HepG2 (cell line): ENCODE measurements around the gene NEK9. TPM values are rescaled to one million over a fixed set of nuclear protein-coding genes. Genes with fewer than 3 reads are reported as not detected.
A peak's percentile ranks its signal among the peaks of the same experiment; 100 is the strongest.
"Not testable (repeated sequence)": the region's sequence is repeated elsewhere in the genome, so short reads cannot be mapped to it uniquely, and the experiment has no call there.

ENCODE experiments used
- ATAC-seq: fragments of 200-7000 bp; cut with Tn5 transposase; 3 replicates; pipeline ENCODE4 v1.9.1; 2020; ENCODE audit warnings: mild to moderate bottlenecking, moderate library complexity
- BruUV-seq: library from RNA; stranded (reverse); fragments of 400-500 nt; replicated peaks from 2 replicates; lab custom pipeline; 2021; lab: Mats Ljungman, UMichigan
- CTCF ChIA-PET: fragments of 300-600 bp; formaldehyde crosslinking; extraction: SDS; loops from one replicate; lab custom pipeline; 2021; ENCODE audit warnings: low total read pairs, inconsistent platforms, low intra/inter-chr PET ratio; lab: Yijun Ruan, JAX
- POLR2A ChIA-PET: fragments of 350-600 bp; sonication (Branson Sonifier 250); formaldehyde crosslinking; loops from one replicate; lab custom pipeline; 2020; ENCODE audit warnings: antibody characterized with exemption, inconsistent platforms; lab: Yijun Ruan, JAX
- DNase-seq: peaks from one replicate; pipeline ENCODE4 v3.0.0-alpha.2; 2015; ENCODE audit warnings: low spot score
- FAIRE-seq: peaks from 3 replicates; lab custom pipeline; 2011; peaks lifted over from hg19 to GRCh38; lab: Jason Lieb, UNC
- H2AFZ ChIP-seq: one replicate; pipeline ENCODE4 v1.6.1; 2011; ENCODE audit warnings: low read length, inconsistent platforms
- H3K27ac ChIP-seq: fragments of 300-600 bp; 3 replicates; pipeline ENCODE4 v1.8.0; 2011; ENCODE audit warnings: mixed run types, mild to moderate bottlenecking, mixed read lengths, low read length, inconsistent platforms; ENCODE audit not compliant: insufficient read depth; ENCODE audit errors: extremely low read length
- H3K27me3 ChIP-seq, 2 experiments: fragments of 200-600 bp in 1 of 2; 2 replicates in 1 of 2; 3 replicates in 1 of 2; pipeline versions ENCODE4 v1.6.0 to v1.8.0; 2011; ENCODE audit warnings: low read length in 2 of 2, mild to moderate bottlenecking in 2 of 2, moderate library complexity in 2 of 2, inconsistent platforms in 1 of 2; ENCODE audit not compliant: insufficient read depth in 2 of 2, control insufficient read depth in 1 of 2
- H3K36me3 ChIP-seq, 2 experiments: fragments of 200-600 bp in 1 of 2; replicated peaks in 1 of 2; 2 replicates in 1 of 2; 3 replicates in 1 of 2; pipeline versions ENCODE4 v1.5.1 to v1.8.0; 2011; ENCODE audit warnings: low read length in 2 of 2, inconsistent platforms in 1 of 2; ENCODE audit not compliant: insufficient read depth in 2 of 2, control insufficient read depth in 1 of 2
- H3K4me1 ChIP-seq: 2 replicates; pipeline ENCODE4 v1.5.1; 2012; ENCODE audit warnings: low read length, inconsistent platforms; ENCODE audit not compliant: insufficient read depth
- H3K4me2 ChIP-seq: 2 replicates; pipeline ENCODE4 v1.6.0; 2011; ENCODE audit warnings: low read depth, low read length, inconsistent platforms
- H3K4me3 ChIP-seq, 3 experiments: fragments of 200-600 bp in 1 of 3; sonication (generic), shearing (Covaris generic) in 1 of 3; replicated peaks in 1 of 3; 2 replicates each; pipeline ENCODE4 v1.5.1; 2011 to 2016; ENCODE audit warnings: low read length in 3 of 3, inconsistent platforms in 2 of 3, low read depth in 2 of 3, mild to moderate bottlenecking in 2 of 3, control low read depth in 1 of 3, mixed read lengths in 1 of 3; ENCODE audit not compliant: insufficient read depth in 1 of 3
- H3K79me2 ChIP-seq: one replicate; pipeline ENCODE4 v1.6.1; 2011; ENCODE audit warnings: low read length, inconsistent platforms; ENCODE audit not compliant: insufficient read depth
- H3K9ac ChIP-seq: 2 replicates; pipeline ENCODE4 v1.6.0; 2011; ENCODE audit warnings: mild to moderate bottlenecking, low read depth, low read length, inconsistent platforms; ENCODE audit not compliant: insufficient read depth
- H3K9me3 ChIP-seq: 2 replicates; pipeline ENCODE4 v1.5.1; 2012; ENCODE audit warnings: mild to moderate bottlenecking, low read length
- H4K20me1 ChIP-seq: 2 replicates; pipeline ENCODE4 v1.6.0; 2011; ENCODE audit warnings: inconsistent platforms, mild to moderate bottlenecking, low read length, moderate library complexity; ENCODE audit not compliant: insufficient read depth
- DBP ChIP-seq: sonication (generic); formaldehyde crosslinking; IDR thresholded peaks from 2 replicates; pipeline ENCODE4 v1.4.0; 2020; ENCODE audit warnings: missing genetic modification reagents; ENCODE audit errors: not compliant biosample characterization
- E2F2 ChIP-seq: sonication (generic); formaldehyde crosslinking; IDR thresholded peaks from 2 replicates; pipeline ENCODE4 v1.4.0; 2020; ENCODE audit warnings: missing genetic modification reagents, borderline replicate concordance
- PRDM10 ChIP-seq: sonication (generic); formaldehyde crosslinking; IDR thresholded peaks from 2 replicates; pipeline ENCODE4 v1.4.0; 2020; ENCODE audit warnings: low read depth, missing genetic modification reagents
- ZNF563 ChIP-seq: sonication (generic); formaldehyde crosslinking; IDR thresholded peaks from 2 replicates; pipeline ENCODE4 v1.8.0; 2022; ENCODE audit warnings: mild to moderate bottlenecking, moderate library complexity, missing genetic modification reagents
- WGBS: methylation state at CpG from one replicate; pipeline ENCODE4 v1.1.6; 2017; ENCODE audit warnings: low lambda C conversion rate; 5-methylcytosine and 5-hydroxymethylcytosine counted together
- in situ Hi-C: cut with HindIII; loops from 2 replicates; pipeline ENCODE4 v1.10.0; 2017; ENCODE audit warnings: low pct_unique_long_range_greater_than_20kb; ENCODE audit not compliant: extremely low pct_ligation_motif_present
- intact Hi-C: fragments of 100-400 bp; cut with micrococcal nuclease; formaldehyde crosslinking; loops from one replicate; pipeline ENCODE4 v1.10.0; 2022; ENCODE audit not compliant: unreplicated experiment
- polyA plus RNA-seq, 8 experiments: library from polyadenylated mRNA; depleted of rRNA in 3 of 8; stranded (reverse) in 7 of 8; unstranded in 1 of 8; fragments of >200 nt; fragmentation: Illumina TruSeq in 4 of 8; extraction: Trizol in 4 of 8; gene quantifications; 2 replicates each; pipeline versions ENCODE4 v1.2.1 to v1.2.3, GENCODE V29; 2011 to 2016; ENCODE audit warnings: low read depth in 4 of 8, missing spikeins in 1 of 8, mixed read lengths in 1 of 8; ENCODE audit not compliant: insufficient read depth in 1 of 8
- total RNA-seq, 5 experiments: library from RNA; depleted of rRNA; stranded (reverse); fragments of >200 nt; fragmentation: Illumina TruSeq; extraction: Trizol; gene quantifications; 2 replicates each; pipeline ENCODE4 v1.2.3, GENCODE V29; 2016; ENCODE audit warnings: low read depth in 1 of 5

The NEK9 gene
- total and polyA plus RNA-seq, 2 of the 13 experiments (the other 11 are each of a cell fraction or from before 2014, with no cell fraction given) = 16.5 to 27.3 TPM

GRCh38 chr14:75151851-75152250, 25.0 kb upstream of the NEK9 start:
- WGBS = 90% methylated on average over 1 of the region's 1 CpG
- no peak for FAIRE-seq

GRCh38 chr14:75150637-75151036, 23.8 kb upstream of the NEK9 start:
- FAIRE-seq, H3K4me2 ChIP-seq, H3K9ac ChIP-seq, CTCF ChIA-PET, BruUV-seq, H3K27ac ChIP-seq, POLR2A ChIA-PET, in situ Hi-C loops: not testable (repeated sequence)
- Histone ChIP-seq H3K4me1 (peaks cover 69% of the 10 kb centered on the region), H3K36me3 (peaks cover 0 to 32% of the 10 kb centered on the region in 2 experiments), H3K79me2 (peaks cover 42% of the 10 kb centered on the region)
- WGBS = 81% methylated on average over 6 of the region's 6 CpGs
- DNase-seq = peak; percentile 78
- peak; percentile 95 for TF ChIP-seq PRDM10 (CRISPR knock-in tag)
- TF ChIP-seq, all 625 proteins: peak for 1; not testable (repeated sequence) for 624
- intact Hi-C loops, H3K27me3 ChIP-seq, H3K4me3 ChIP-seq, H2AFZ ChIP-seq, ATAC-seq, H3K9me3 ChIP-seq, H4K20me1 ChIP-seq: not testable (repeated sequence)

More at GRCh38 chr14:75151851-75152250, 25.0 kb upstream of the NEK9 start:
- H3K9ac ChIP-seq = no peak overlapping the region
- no peak for ATAC-seq
- in situ Hi-C loops = no loop called here
- CTCF ChIA-PET = no interaction called here
- H3K4me2 ChIP-seq = no peak overlapping the region
- peaks cover 0 to 24% of the 10 kb centered on the region in 2 experiments for H3K36me3 ChIP-seq
- intact Hi-C loops = no loop called here
- no peaks in the 10 kb centered on the region for H3K9me3 ChIP-seq
- H2AFZ ChIP-seq = no peak overlapping the region
- no peak for TF ChIP-seq ZNF563
- no peak for TF ChIP-seq DBP (CRISPR knock-in tag)
- TF ChIP-seq E2F2 = no peak
- TF ChIP-seq, all 625 proteins: peak for 0
- POLR2A ChIA-PET = no interaction called here
- no peak for DNase-seq
- Histone ChIP-seq H3K27me3 (no peaks in the 10 kb centered on the region), H3K27ac (no peak overlapping the region), H3K4me1 (peaks cover 60% of the 10 kb centered on the region), H3K79me2 (peaks cover 46% of the 10 kb centered on the region), H4K20me1 (peaks cover 4% of the 10 kb centered on the region; the same call in 1 of the 2 replicates), H3K4me3 (no peak overlapping the region)
- BruUV-seq = no TSS peak
